Measurements from ENCODE around the gene CCN5. TPM values are rescaled to one million over a fixed set of nuclear protein-coding genes. Genes with fewer than 3 reads are reported as not detected.

The CCN5 gene
- total RNA-seq, 2 experiments from 2014 or later, result not detected

DNA sequence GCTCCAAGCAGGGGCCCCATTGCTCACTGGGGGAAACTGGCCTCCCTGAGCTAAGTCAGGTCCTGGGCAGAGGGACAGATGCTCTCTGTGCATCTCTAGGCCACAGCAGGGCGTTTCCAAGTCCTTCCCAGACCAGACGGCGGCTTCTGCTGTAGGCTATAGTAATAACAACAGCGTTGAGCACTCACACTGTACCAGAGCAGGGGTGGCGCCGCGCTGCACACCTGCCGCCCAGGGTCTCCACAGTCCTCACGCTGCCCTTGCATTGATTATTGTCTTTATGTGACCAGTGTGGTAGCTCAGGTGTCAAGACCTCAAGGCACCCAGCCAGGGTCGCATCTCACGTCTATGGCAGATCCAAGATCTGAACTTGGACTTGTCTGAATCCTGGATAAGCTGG, 14.9 kb upstream of the CCN5 start:
- Histone ChIP-seq H3K9me3 (ENCODE audit: low read length) (no peaks in the 10 kb centered on the region), H4K20me1 (ENCODE audit: insufficient read depth, low read length) (no peaks in the 10 kb centered on the region), H3K4me1 (ENCODE audit: insufficient read depth, low read length, poor library complexity, severe bottlenecking) (peaks cover 8% of the 10 kb centered on the region), H3K36me3 (ENCODE audit: insufficient read depth, low read length) (no peaks in the 10 kb centered on the region), H3K4me2 (ENCODE audit: low read length) (no peak overlapping the region), H2AFZ (ENCODE audit: low read length) (no peak overlapping the region), H3K79me2 (ENCODE audit: insufficient read depth, low read depth, low read length) (no peaks in the 10 kb centered on the region), H3K4me3 (ENCODE audit: low read depth, low read length, poor library complexity, severe bottlenecking) (no peak overlapping the region), H3K27ac (ENCODE audit: low read depth, low read length, poor library complexity, severe bottlenecking) (no peak overlapping the region), H3K9me2 (ENCODE audit: insufficient read depth, low read length) (no peaks in the 10 kb centered on the region)
- BruUV-seq (replicated peaks), result no TSS peak
- ChIA-PET POLR2A (interaction anchor here (0.6 kb wide), 1 partner anchor 14 kb away, joined by 4 read pairs; no protein-coding TSS in a partner anchor), CTCF (ENCODE audit: unreplicated experiment) (no interaction called here)
- TF ChIP-seq EZH2phosphoT487 (IDR thresholded peaks at IDR 0.05; ENCODE audit: borderline replicate concordance, low read depth, low read length), result no peak
- TF ChIP-seq, protein P1, sequence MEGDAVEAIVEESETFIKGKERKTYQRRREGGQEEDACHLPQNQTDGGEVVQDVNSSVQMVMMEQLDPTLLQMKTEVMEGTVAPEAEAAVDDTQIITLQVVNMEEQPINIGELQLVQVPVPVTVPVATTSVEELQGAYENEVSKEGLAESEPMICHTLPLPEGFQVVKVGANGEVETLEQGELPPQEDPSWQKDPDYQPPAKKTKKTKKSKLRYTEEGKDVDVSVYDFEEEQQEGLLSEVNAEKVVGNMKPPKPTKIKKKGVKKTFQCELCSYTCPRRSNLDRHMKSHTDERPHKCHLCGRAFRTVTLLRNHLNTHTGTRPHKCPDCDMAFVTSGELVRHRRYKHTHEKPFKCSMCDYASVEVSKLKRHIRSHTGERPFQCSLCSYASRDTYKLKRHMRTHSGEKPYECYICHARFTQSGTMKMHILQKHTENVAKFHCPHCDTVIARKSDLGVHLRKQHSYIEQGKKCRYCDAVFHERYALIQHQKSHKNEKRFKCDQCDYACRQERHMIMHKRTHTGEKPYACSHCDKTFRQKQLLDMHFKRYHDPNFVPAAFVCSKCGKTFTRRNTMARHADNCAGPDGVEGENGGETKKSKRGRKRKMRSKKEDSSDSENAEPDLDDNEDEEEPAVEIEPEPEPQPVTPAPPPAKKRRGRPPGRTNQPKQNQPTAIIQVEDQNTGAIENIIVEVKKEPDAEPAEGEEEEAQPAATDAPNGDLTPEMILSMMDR (conservative IDR thresholded peaks at IDR 0.05; ENCODE audit: low read length), result no peak
- DNase-seq (ENCODE audit: low spot score), result no peak
- intact Hi-C loops (cut with micrococcal nuclease; ENCODE audit: unreplicated experiment), result no loop called here

DNA sequence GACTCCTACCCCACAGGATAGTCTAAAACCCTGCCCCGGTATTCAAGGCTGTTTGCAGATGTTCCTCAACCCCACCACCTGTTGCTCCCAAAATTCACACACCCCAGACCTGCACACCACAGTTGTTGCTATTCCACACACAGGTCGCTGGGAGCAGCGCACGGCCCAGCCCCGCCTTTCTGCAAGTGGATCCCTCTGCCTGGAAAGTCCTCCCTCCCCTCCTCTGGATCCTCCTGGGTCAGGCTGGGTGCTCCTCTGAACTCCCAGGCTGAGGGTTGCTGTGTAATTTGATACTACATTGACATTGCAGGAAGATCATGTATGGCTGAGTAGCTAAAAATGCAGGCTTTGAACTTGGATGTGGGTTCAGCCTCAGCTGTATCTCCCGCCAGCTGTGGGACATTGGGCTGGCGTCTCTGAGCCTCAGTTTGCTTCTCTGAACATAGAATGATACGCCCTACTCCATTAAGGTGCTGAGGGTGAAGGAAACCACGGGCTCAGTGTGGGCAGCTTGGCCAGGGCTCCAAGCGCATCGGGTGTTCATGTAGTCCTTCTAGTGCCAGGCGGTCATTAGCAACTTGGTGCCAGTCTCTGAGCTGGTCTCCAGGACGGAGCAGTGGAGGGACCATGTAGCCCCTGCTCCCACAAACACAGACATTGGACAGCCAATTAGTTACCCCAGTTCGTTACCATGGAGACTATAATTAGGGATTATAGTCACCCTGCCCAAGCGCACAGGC, 13.9 kb upstream of the CCN5 start:
- Histone ChIP-seq H3K36me3 (ENCODE audit: insufficient read depth, low read length) (no peaks in the 10 kb centered on the region), H4K20me1 (ENCODE audit: insufficient read depth, low read length) (no peaks in the 10 kb centered on the region), H3K9me2 (ENCODE audit: insufficient read depth, low read length) (no peaks in the 10 kb centered on the region), H3K4me3 (ENCODE audit: low read depth, low read length, poor library complexity, severe bottlenecking) (no peak overlapping the region), H3K9me3 (ENCODE audit: low read length) (no peaks in the 10 kb centered on the region), H3K79me2 (ENCODE audit: insufficient read depth, low read depth, low read length) (no peaks in the 10 kb centered on the region), H3K4me1 (ENCODE audit: insufficient read depth, low read length, poor library complexity, severe bottlenecking) (peaks cover 7% of the 10 kb centered on the region), H2AFZ (ENCODE audit: low read length) (no peak overlapping the region), H3K4me2 (ENCODE audit: low read length) (no peak overlapping the region), H3K27ac (ENCODE audit: low read depth, low read length, poor library complexity, severe bottlenecking) (no peak overlapping the region)
- DNase-seq (ENCODE audit: low spot score), result no peak
- CTCF ChIA-PET (ENCODE audit: unreplicated experiment), result no interaction called here
- intact Hi-C loops (cut with micrococcal nuclease; ENCODE audit: unreplicated experiment), result no loop called here
- TF ChIP-seq, protein P1 (conservative IDR thresholded peaks at IDR 0.05; ENCODE audit: low read length), result no peak
- TF ChIP-seq EZH2phosphoT487 (IDR thresholded peaks at IDR 0.05; ENCODE audit: borderline replicate concordance, low read depth, low read length), result no peak
- BruUV-seq (replicated peaks), result no TSS peak
- POLR2A ChIA-PET, result interaction anchor here (0.5 kb wide), 1 partner anchor 54 kb away, joined by 3 read pairs; no protein-coding TSS in a partner anchor

DNA sequence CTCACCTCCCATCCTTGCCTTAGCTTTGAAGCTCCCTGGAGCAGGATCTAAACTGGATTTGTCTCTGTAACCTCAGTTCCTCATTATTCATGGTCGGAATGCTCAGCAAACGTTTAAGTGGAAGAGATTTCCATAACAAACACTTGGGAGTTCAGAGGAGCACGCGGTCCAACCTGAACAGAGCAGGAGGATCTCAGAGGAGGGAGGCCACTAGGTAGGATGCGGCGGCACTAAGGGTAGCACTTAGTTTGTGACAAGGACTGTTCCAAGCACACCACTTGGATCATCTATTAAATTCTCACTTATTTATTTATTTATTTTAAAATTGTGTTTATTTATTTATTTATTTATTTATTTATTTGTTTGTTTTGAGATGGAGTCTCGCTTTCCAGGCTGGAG, 13.3 kb upstream of the CCN5 start:
- H3K9me2 ChIP-seq (ENCODE audit: insufficient read depth, low read length), result no peaks in the 10 kb centered on the region
- no peak overlapping the region for H3K27ac ChIP-seq (ENCODE audit: low read depth, low read length, poor library complexity, severe bottlenecking)
- no peaks in the 10 kb centered on the region for H3K79me2 ChIP-seq (ENCODE audit: insufficient read depth, low read depth, low read length)
- intact Hi-C loops (cut with micrococcal nuclease; ENCODE audit: unreplicated experiment), result no loop called here
- H3K36me3 ChIP-seq (ENCODE audit: insufficient read depth, low read length), result no peaks in the 10 kb centered on the region
- no peak overlapping the region for H2AFZ ChIP-seq (ENCODE audit: low read length)
- no peak overlapping the region for H3K4me2 ChIP-seq (ENCODE audit: low read length)
- H3K4me3 ChIP-seq (ENCODE audit: low read depth, low read length, poor library complexity, severe bottlenecking), result no peak overlapping the region
- peaks cover 7% of the 10 kb centered on the region for H3K4me1 ChIP-seq (ENCODE audit: insufficient read depth, low read length, poor library complexity, severe bottlenecking)
- POLR2A ChIA-PET, result interaction anchor here (0.5 kb wide), 1 partner anchor 55 kb away, joined by 3 read pairs; no protein-coding TSS in a partner anchor
- CTCF ChIA-PET (ENCODE audit: unreplicated experiment), result no interaction called here
- TF ChIP-seq, protein P1 (conservative IDR thresholded peaks at IDR 0.05; ENCODE audit: low read length), result no peak
- no peak for TF ChIP-seq EZH2phosphoT487 (IDR thresholded peaks at IDR 0.05; ENCODE audit: borderline replicate concordance, low read depth, low read length)
- H4K20me1 ChIP-seq (ENCODE audit: insufficient read depth, low read length), result no peaks in the 10 kb centered on the region
- no TSS peak for BruUV-seq (replicated peaks)
- no peaks in the 10 kb centered on the region for H3K9me3 ChIP-seq (ENCODE audit: low read length)
- no peak for DNase-seq (ENCODE audit: low spot score)
